H1 (cell line): ENCODE results near the gene PHACTR2.

ENCODE experiments used
- BACH1 ChIP-seq: IDR thresholded peaks from 2 replicates; pipeline ENCODE4 v1.6.1; 2012; ENCODE audit warnings: low read length, improper control_type of control experiment
- CBX5 ChIP-seq: fragments of 300-800, 300-1000 bp; sonication (generic); IDR thresholded peaks from 2 replicates; pipeline ENCODE4 v1.7.1; 2016; ENCODE audit warnings: antibody characterized with exemption, low read length, low read depth
- CHD1 ChIP-seq: IDR thresholded peaks from 2 replicates; pipeline ENCODE4 v1.6.1; 2012; ENCODE audit warnings: low read depth, low read length, improper control_type of control experiment
- CREB1 ChIP-seq: IDR thresholded peaks from 2 replicates; pipeline ENCODE4 v1.6.1; 2012; ENCODE audit warnings: inconsistent platforms
- EP300 ChIP-seq, 2 experiments: IDR thresholded peaks; 1 replicate in 1 of 2; 2 replicates in 1 of 2; pipeline ENCODE4 v1.6.1; 2011 to 2012; ENCODE audit warnings: low read depth in 2 of 2, low read length in 2 of 2, mild to moderate bottlenecking in 2 of 2, borderline replicate concordance in 1 of 2, inconsistent platforms in 1 of 2, moderate library complexity in 1 of 2
- FOSL1 ChIP-seq: IDR thresholded peaks from 2 replicates; pipeline ENCODE4 v1.6.1; 2011; ENCODE audit warnings: mild to moderate bottlenecking, low read depth, low read length, moderate library complexity; ENCODE audit not compliant: insufficient read depth
- JUN ChIP-seq: IDR thresholded peaks from 2 replicates; pipeline ENCODE4 v1.6.1; 2011; ENCODE audit warnings: low read depth, mild to moderate bottlenecking, improper control_type of control experiment, low read length
- POLR2AphosphoS5 ChIP-seq: IDR thresholded peaks from 2 replicates; pipeline ENCODE4 v1.6.1; 2011; ENCODE audit warnings: low read depth, low read length
- RAD21 ChIP-seq, 2 experiments: IDR thresholded peaks in 1 of 2; conservative IDR thresholded peaks in 1 of 2; 2 replicates each; pipeline ENCODE4 v1.6.1; 2011; ENCODE audit warnings: low read depth in 2 of 2, low read length in 2 of 2, improper control_type of control experiment in 1 of 2, inconsistent platforms in 1 of 2, mild to moderate bottlenecking in 1 of 2, moderate library complexity in 1 of 2
- RBBP5 ChIP-seq: IDR thresholded peaks from 2 replicates; pipeline ENCODE4 v1.7.1; 2012; ENCODE audit warnings: low read depth, mild to moderate bottlenecking, inconsistent platforms, low read length, moderate library complexity, borderline replicate concordance
- SP1 ChIP-seq: IDR thresholded peaks from 2 replicates; pipeline ENCODE4 v1.6.1; 2011; ENCODE audit warnings: low read depth, low read length
- YY1 ChIP-seq: IDR thresholded peaks from 2 replicates; pipeline ENCODE4 v1.6.1; 2011; ENCODE audit warnings: low read depth, mild to moderate bottlenecking, low read length
- TF ChIP-seq, protein P1 (sequence below), 3 experiments: IDR thresholded peaks; 1 replicate in 2 of 3; 2 replicates in 1 of 3; pipeline versions ENCODE4 v1.5.1 to v1.6.1; 2011; ENCODE audit warnings: low read length in 3 of 3, mild to moderate bottlenecking in 3 of 3, inconsistent platforms in 2 of 3, low read depth in 1 of 3, moderate library complexity in 1 of 3; ENCODE audit not compliant: insufficient read depth in 1 of 3; ENCODE audit errors: control extremely low read depth in 1 of 3
- TF ChIP-seq, protein P2 (sequence below): IDR thresholded peaks from 2 replicates; pipeline ENCODE4 v1.6.1; 2012; ENCODE audit warnings: inconsistent platforms

DNA sequence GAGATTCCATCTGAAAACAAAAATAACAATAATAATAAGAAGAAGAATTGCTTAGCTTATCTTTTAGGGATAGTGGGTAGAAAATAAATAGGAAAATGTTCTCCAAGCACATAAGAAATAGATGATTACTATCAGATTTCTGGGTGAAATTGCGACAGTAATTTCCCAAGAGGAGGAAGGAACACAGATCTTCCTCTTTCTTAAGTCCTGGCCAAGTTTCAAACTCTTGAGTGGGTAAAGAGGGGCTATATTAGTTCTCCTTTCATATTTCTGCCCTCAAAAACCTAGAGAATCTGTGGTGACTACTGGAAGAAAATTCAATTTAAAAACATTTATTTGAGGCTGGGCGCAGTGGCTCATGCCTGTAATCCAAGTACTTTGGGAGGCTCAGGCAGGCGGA lies 63.7 kb downstream of the PHACTR2 start:
- no peak for TF ChIP-seq EP300 (IDR thresholded peaks at IDR 0.05; ENCODE audit: borderline replicate concordance in 1 of 2, low read depth in 2 of 2, low read length in 2 of 2)
- TF ChIP-seq, protein P1, sequence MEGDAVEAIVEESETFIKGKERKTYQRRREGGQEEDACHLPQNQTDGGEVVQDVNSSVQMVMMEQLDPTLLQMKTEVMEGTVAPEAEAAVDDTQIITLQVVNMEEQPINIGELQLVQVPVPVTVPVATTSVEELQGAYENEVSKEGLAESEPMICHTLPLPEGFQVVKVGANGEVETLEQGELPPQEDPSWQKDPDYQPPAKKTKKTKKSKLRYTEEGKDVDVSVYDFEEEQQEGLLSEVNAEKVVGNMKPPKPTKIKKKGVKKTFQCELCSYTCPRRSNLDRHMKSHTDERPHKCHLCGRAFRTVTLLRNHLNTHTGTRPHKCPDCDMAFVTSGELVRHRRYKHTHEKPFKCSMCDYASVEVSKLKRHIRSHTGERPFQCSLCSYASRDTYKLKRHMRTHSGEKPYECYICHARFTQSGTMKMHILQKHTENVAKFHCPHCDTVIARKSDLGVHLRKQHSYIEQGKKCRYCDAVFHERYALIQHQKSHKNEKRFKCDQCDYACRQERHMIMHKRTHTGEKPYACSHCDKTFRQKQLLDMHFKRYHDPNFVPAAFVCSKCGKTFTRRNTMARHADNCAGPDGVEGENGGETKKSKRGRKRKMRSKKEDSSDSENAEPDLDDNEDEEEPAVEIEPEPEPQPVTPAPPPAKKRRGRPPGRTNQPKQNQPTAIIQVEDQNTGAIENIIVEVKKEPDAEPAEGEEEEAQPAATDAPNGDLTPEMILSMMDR (IDR thresholded peaks at IDR 0.05; ENCODE audit: control extremely low read depth in 1 of 3, insufficient read depth in 1 of 3, low read depth in 1 of 3, low read length in 3 of 3): no peak
- no peak for TF ChIP-seq RAD21 (IDR thresholded peaks at IDR 0.05 in 1 of 2, conservative IDR thresholded peaks at IDR 0.05 in 1 of 2; ENCODE audit: low read depth in 2 of 2, low read length in 2 of 2)
- TF ChIP-seq, protein P2, sequence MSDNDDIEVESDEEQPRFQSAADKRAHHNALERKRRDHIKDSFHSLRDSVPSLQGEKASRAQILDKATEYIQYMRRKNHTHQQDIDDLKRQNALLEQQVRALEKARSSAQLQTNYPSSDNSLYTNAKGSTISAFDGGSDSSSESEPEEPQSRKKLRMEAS: no peak
- TF ChIP-seq SP1: no peak
- no peak for TF ChIP-seq BACH1
- TF ChIP-seq JUN: no peak
- TF ChIP-seq CREB1: no peak
- no peak for TF ChIP-seq CHD1
- TF ChIP-seq RBBP5: no peak
- no peak for TF ChIP-seq CBX5
- TF ChIP-seq POLR2AphosphoS5: no peak
- no peak for TF ChIP-seq FOSL1
- no peak for TF ChIP-seq YY1
